Breast epithelium (tissue), 4 donors: ENCODE results near the gene FAM107A. TPM values are rescaled to one million over a fixed set of nuclear protein-coding genes. Genes with fewer than 3 reads are reported as not detected.

Experiments
- DNase-seq, 2 donors: peaks; one replicate each; pipeline ENCODE4 v3.0.0-alpha.2; 2019; ENCODE audit warnings: low spot score in 2 of 2
- H3K27ac ChIP-seq, 2 donors: fragments of 200-600 bp; sonication (generic) in 1 of 2; one replicate each; pipeline ENCODE4 v1.5.1; 2016 to 2019; ENCODE audit warnings: mild to moderate bottlenecking in 1 of 2
- H3K27me3 ChIP-seq, 2 donors: fragments of 200-600 bp; sonication (generic) in 1 of 2; one replicate each; pipeline versions ENCODE4 v1.5.1 to v1.6.0; 2017 to 2019; ENCODE audit warnings: control low read depth in 1 of 2, mild to moderate bottlenecking in 1 of 2
- H3K36me3 ChIP-seq: fragments of 200-600 bp; one replicate; pipeline ENCODE4 v1.5.1; 2019
- H3K4me1 ChIP-seq, 2 donors: fragments of 200-600 bp; sonication (generic); one replicate each; pipeline ENCODE4 v1.5.1; 2016 to 2019; ENCODE audit warnings: control low read depth in 1 of 2
- H3K4me3 ChIP-seq, 3 donors: fragments of 200-600 bp; sonication (generic); 1 replicate in 2 of 3; 2 replicates in 1 of 3; pipeline ENCODE4 v1.5.1; 2016 to 2019; ENCODE audit warnings: mild to moderate bottlenecking in 3 of 3, moderate library complexity in 2 of 3
- H3K9me3 ChIP-seq, 2 donors: fragments of 200-600 bp; sonication (generic) in 1 of 2; one replicate each; pipeline ENCODE4 v1.5.1; 2016 to 2019; ENCODE audit warnings: control low read depth in 1 of 2
- POLR2A ChIP-seq: fragments of 450-650 bp; IDR thresholded peaks from one replicate; pipeline ENCODE4 v1.6.1; 2016; ENCODE audit warnings: antibody characterized with exemption, mild to moderate bottlenecking, moderate library complexity
- POLR2AphosphoS5 ChIP-seq, 3 donors: sonication (generic); formaldehyde crosslinking; IDR thresholded peaks; one replicate each; pipeline ENCODE4 v1.6.1; 2017; ENCODE audit warnings: antibody characterized with exemption in 3 of 3
- intact Hi-C: fragments of 100-400 bp; cut with DNase I; formaldehyde crosslinking; loops from one replicate; pipeline ENCODE4 v1.15.1; 2023; ENCODE audit warnings: low total_unique reads
- total RNA-seq, 3 donors: library from RNA; depleted of rRNA; stranded (reverse); fragments of >200 nt; gene quantifications; one replicate each; pipeline ENCODE4 v1.1.0, GENCODE V29; 2016
- TF ChIP-seq, protein P1 (sequence below), 3 donors: fragments of 450-650 bp; IDR thresholded peaks; one replicate each; pipeline ENCODE4 v1.5.1; 2016 to 2017; ENCODE audit warnings: antibody characterized with exemption in 3 of 3, mild to moderate bottlenecking in 3 of 3, moderate library complexity in 3 of 3

FAM107A gene
- total RNA-seq, 3 donors from 2014 or later, result 17.7 to 64.5 (median 31.9) TPM

DNA sequence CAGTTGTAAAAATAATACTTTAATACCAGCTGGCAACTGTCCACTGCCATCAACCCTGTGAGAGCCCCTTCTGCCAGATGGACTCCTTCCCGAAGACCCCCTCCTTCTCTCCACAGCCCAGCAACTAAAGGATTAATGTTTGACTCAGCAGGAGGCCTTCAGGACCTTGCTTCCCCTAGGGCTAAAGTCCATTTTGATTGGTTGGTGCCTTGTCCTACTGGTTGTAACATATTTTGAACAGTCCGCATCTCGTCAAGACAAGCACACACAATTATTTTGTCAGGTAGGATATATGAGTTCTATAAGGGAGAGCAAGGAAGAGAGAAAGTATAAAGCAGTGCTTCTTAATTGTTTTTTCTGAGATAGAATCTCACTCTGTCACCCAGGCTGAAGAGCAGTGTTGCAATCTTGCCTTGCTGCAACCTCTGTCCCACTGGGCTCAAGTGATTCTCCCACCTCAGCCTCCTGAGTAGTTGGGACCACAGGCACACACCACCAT lies 58.9 kb downstream of the FAM107A start:
- H3K4me1 ChIP-seq, result no peaks in the 10 kb centered on the region
- TF ChIP-seq, protein P1, sequence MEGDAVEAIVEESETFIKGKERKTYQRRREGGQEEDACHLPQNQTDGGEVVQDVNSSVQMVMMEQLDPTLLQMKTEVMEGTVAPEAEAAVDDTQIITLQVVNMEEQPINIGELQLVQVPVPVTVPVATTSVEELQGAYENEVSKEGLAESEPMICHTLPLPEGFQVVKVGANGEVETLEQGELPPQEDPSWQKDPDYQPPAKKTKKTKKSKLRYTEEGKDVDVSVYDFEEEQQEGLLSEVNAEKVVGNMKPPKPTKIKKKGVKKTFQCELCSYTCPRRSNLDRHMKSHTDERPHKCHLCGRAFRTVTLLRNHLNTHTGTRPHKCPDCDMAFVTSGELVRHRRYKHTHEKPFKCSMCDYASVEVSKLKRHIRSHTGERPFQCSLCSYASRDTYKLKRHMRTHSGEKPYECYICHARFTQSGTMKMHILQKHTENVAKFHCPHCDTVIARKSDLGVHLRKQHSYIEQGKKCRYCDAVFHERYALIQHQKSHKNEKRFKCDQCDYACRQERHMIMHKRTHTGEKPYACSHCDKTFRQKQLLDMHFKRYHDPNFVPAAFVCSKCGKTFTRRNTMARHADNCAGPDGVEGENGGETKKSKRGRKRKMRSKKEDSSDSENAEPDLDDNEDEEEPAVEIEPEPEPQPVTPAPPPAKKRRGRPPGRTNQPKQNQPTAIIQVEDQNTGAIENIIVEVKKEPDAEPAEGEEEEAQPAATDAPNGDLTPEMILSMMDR (IDR thresholded peaks at IDR 0.05), result no peak
- no peak for TF ChIP-seq POLR2AphosphoS5 (IDR thresholded peaks at IDR 0.05)
- TF ChIP-seq POLR2A, result no peak
- intact Hi-C loops, result no loop called here
- DNase-seq, result no peak
- H3K4me3 ChIP-seq, result no peak overlapping the region
- no peaks in the 10 kb centered on the region for H3K36me3 ChIP-seq
- H3K27ac ChIP-seq, result no peak overlapping the region
- no peaks in the 10 kb centered on the region for H3K9me3 ChIP-seq
- no peaks in the 10 kb centered on the region for H3K27me3 ChIP-seq

DNA sequence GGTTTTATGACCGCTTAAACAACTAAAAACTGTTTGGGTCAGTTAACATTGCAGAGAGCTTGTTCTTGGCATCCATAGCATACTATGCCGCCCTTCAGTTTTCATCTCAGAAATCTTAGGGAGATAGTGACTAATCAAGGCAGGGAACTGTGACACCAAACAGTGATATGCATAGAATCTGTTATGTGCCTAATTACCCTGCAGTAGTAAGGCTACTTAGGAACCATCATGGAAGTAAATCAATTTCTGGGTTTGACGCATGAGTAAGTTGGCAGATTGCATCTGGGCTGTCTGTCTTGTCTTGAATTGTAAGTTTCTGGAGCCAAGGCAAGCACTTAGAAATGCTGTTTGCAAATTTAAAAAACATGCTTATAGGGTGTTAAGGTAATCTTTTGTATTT lies 62.8 kb downstream of the FAM107A start:
- H3K4me1 ChIP-seq, result no peaks in the 10 kb centered on the region
- intact Hi-C loops, result no loop called here
- TF ChIP-seq POLR2AphosphoS5 (IDR thresholded peaks at IDR 0.05), result no peak
- TF ChIP-seq, protein P1 (IDR thresholded peaks at IDR 0.05), result no peak
- TF ChIP-seq POLR2A, result no peak
- no peak overlapping the region for H3K4me3 ChIP-seq
- H3K27me3 ChIP-seq, result no peaks in the 10 kb centered on the region
- no peaks in the 10 kb centered on the region for H3K9me3 ChIP-seq
- no peak overlapping the region for H3K27ac ChIP-seq
- DNase-seq, result no peak
- H3K36me3 ChIP-seq, result no peaks in the 10 kb centered on the region

Other genes with a start within 250 kb of the FAM107A start
- 10 to 100 TPM; 30.3 to 36.1 (median 34.6) TPM for gene PXK, start 244.5 kb downstream of the FAM107A start, total RNA-seq
- gene PDHB, start 143.6 kb downstream of the FAM107A start, total RNA-seq, result 10 to 100 TPM; 56.0 to 68.2 (median 57.1) TPM
- gene KCTD6, start 85.3 kb downstream of the FAM107A start, total RNA-seq, result 10 to 100 TPM; 15.4 to 30.7 (median 16.3) TPM
- gene ACOX2, start 40.2 kb downstream of the FAM107A start, total RNA-seq, result 10 to 100 TPM; 12.1 to 31.5 (median 17.6) TPM
- gene FAM3D, start 89.4 kb upstream of the FAM107A start, total RNA-seq, result 10 to 100 TPM in 1 of 3 donors, 1 to 10 TPM in 1, not detected in 1; 4.3 to 17.6 TPM